BJ (cell line): ENCODE data around the gene TMC1. TPM values are rescaled to one million over a fixed set of nuclear protein-coding genes. Genes with fewer than 3 reads are reported as not detected.
"Not testable (repeated sequence)": the region's sequence is repeated elsewhere in the genome, so short reads cannot be mapped to it uniquely, and the experiment has no call there.

ENCODE experiments used
- CTCF ChIA-PET: fragments of 350-600 bp; formaldehyde crosslinking; extraction: SDS; loops from one replicate; lab custom pipeline; 2021; ENCODE audit warnings: antibody characterized with exemption, inconsistent platforms; lab: Yijun Ruan, JAX
- POLR2A ChIA-PET: fragments of 300-600 bp; sonication (Branson Sonifier 250); formaldehyde crosslinking; extraction: SDS; loops from one replicate; lab custom pipeline; 2021; ENCODE audit warnings: antibody characterized with exemption; lab: Charles Lee
- DNase-seq: peaks from one replicate; pipeline ENCODE4 v3.0.0-alpha.2; 2011; ENCODE audit warnings: low read depth
- H3K27me3 ChIP-seq: 2 replicates; pipeline ENCODE4 v1.6.0; 2011; ENCODE audit warnings: low read length; ENCODE audit not compliant: control insufficient read depth, insufficient read depth
- H3K36me3 ChIP-seq: 2 replicates; pipeline ENCODE4 v1.5.1; 2011; ENCODE audit warnings: low read length; ENCODE audit not compliant: control insufficient read depth, insufficient read depth
- H3K4me3 ChIP-seq: 2 replicates; pipeline ENCODE4 v1.5.1; 2011; ENCODE audit warnings: low read depth, mild to moderate bottlenecking, control low read depth, low read length
- CTCF ChIP-seq: IDR thresholded peaks from 2 replicates; pipeline ENCODE4 v1.5.1; 2011; ENCODE audit warnings: low read depth, mild to moderate bottlenecking, control low read depth, inconsistent platforms, low read length, moderate library complexity; ENCODE audit not compliant: insufficient read depth
- polyA plus RNA-seq: library from polyadenylated mRNA; depleted of rRNA; stranded (reverse); fragments of >200 nt; gene quantifications from 2 replicates; pipeline ENCODE4 v1.2.3, GENCODE V29; 2011

TMC1 gene
- polyA plus RNA-seq, 1 experiment = 1.2 TPM

DNA sequence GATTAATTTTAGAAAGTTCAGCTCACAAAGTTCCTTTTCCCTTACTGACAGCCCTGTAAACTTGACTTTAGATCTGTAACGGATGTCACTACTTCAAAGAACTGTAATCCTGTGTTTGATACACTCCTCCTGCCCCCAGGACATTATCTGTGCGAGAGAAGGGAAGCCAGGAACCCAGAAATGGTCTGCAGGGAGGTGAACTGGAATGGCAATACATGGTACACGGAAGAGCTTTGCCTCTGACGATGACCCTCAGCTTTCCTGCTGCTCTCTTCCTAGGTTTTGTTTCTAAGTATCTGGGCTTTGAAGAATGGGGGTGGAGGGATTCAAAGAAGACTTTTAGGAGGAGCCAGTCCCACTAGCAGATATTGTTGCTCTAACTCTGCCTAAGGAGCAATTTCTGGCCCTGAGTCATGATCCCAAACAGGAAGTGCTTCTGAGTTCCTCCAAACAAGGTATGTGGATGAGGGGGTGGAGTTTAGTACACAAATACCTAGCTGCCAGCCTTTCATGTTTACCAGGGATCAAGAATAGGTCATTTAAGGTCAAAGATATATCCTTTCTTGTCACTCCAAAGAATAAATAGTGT lies 43.4 kb upstream of the TMC1 start:
- no peak for DNase-seq
- POLR2A ChIA-PET = no interaction called here
- TF ChIP-seq CTCF = no peak
- CTCF ChIA-PET = no interaction called here
- no peaks in the 10 kb centered on the region for H3K36me3 ChIP-seq
- H3K27me3 ChIP-seq = no peaks in the 10 kb centered on the region
- no peak overlapping the region for H3K4me3 ChIP-seq

DNA sequence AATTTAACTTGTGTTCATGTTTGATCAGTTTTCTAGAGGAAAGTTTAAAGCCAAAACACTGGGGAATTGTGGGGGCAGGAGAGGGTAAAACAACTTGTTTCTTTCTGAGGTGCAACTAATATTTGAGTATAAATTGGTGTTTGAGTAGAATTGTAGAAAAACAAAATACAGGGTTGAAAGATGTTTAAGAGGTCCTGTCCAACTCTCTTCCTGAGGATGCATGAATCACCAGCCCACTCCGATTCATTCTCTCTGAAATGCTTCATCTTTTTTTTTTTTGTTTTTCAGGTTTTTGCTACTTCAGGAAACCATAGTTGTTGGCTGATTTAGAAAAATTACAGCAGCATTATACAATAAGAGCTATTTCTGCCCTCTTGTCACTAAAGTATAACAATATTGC lies 42.4 kb upstream of the TMC1 start:
- TF ChIP-seq CTCF = no peak
- no peaks in the 10 kb centered on the region for H3K36me3 ChIP-seq
- H3K4me3 ChIP-seq = no peak overlapping the region
- ChIA-PET POLR2A (no interaction called here), CTCF (no interaction called here)
- DNase-seq = no peak
- H3K27me3 ChIP-seq = no peaks in the 10 kb centered on the region

DNA sequence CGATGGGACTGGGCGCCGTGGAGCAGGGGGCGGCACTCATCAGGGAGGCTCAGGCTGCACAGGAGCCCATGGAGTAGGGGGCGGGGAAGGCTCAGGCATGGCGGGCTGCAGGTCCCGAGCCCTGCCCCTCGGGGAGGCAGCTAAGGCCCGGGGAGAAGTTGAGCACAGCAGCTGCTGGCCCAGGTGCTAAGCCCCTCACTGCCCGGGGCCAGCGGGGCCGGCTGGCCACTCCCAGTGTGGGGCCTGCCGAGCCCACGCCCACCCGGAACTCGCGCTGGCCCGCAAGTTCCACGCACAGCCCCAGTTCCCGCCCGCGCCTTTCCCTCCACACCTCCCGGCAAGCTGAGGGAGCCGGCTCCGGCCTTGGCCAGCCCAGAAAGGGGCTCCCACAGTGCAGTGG lies 41.1 kb upstream of the TMC1 start:
- CTCF ChIA-PET, H3K4me3 ChIP-seq, DNase-seq, H3K36me3 ChIP-seq, H3K27me3 ChIP-seq, POLR2A ChIA-PET: not testable (repeated sequence)

DNA sequence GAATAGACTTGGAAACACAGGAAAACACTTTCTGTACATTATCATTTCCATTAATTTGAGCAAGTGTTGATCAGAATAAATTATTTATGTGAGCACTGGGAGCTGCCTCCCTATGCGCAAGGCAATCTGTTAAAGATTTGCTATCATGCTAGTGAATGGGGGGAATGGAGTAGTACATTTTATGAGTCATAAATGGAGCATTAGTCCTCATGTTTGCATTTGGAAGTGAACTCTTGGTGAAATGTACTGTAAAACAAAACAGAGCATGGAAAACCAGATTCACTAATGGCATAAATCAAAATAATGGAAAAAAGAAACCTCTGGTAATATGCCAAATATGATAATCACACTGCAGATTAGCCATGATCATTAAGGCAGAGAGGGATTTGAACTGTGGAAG lies 40.5 kb upstream of the TMC1 start:
- no peak for TF ChIP-seq CTCF
- H3K4me3 ChIP-seq = no peak overlapping the region
- H3K36me3 ChIP-seq = no peaks in the 10 kb centered on the region
- CTCF ChIA-PET = no interaction called here
- H3K27me3 ChIP-seq = no peaks in the 10 kb centered on the region
- DNase-seq = no peak
- POLR2A ChIA-PET = no interaction called here

DNA sequence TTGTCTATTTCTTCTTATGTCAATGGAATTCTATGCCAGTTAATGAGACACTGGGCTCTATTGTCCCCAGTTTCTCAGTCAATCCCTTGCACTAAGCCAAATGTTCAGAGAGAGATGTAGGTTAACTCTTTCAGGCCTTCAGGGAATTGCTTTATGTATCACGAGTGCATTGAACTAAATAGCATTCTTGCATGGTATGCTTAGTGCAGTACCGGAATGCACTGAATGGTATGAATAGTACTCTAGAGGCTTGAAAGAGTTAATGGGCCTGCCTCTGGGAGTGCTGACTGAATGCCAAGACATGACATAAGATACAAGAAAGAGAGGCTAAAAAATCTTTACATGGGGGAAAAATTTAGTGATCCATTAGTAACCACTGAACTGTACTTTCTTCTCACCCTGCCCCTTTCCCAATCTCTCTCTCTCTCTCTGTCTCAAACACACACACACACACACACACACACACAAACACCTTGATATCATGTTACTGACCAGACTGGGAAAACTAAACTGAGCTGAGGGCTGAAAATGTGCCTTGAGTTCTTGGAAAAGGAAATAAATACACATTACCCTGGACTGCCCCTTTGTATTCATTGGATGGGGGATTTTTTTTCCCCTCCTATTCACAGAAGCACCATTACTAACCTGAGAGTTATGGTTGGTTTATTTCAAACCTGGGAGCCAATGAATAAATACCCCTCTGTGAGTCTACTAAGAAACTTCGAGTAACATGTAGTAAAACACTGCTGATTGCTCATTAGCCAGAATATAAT lies 35.4 kb upstream of the TMC1 start:
- no peaks in the 10 kb centered on the region for H3K27me3 ChIP-seq
- no peak overlapping the region for H3K4me3 ChIP-seq
- ChIA-PET CTCF (no interaction called here), POLR2A (no interaction called here)
- no peak for DNase-seq
- TF ChIP-seq CTCF = no peak
- no peaks in the 10 kb centered on the region for H3K36me3 ChIP-seq

GRCh38 chr9:72486594-72486955 lies 34.8 kb upstream of the TMC1 start:
- POLR2A ChIA-PET = no interaction called here
- CTCF ChIA-PET = no interaction called here

DNA sequence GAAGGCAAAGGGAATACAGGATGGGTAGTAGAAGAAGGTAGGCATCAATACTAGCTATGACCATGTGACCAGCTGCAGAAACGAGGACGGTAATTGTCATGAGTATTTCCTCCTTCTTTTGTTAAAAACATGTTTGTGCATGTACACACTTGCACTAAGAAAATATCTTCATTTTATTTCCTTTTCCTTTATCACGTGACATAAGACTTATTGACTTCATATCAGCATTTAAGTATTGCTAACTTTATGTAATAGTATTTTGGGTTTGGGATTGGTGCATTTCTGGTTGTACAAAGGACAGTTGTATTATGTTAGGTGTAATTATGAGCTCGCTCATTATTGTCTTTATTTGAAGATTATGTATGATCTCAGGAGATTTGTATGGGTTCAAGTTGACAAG lies 33.7 kb upstream of the TMC1 start:
- H3K36me3 ChIP-seq, H3K27me3 ChIP-seq, DNase-seq, POLR2A ChIA-PET, CTCF ChIA-PET, H3K4me3 ChIP-seq: not testable (repeated sequence)

More at GRCh38 chr9:72486594-72486955, 34.8 kb upstream of the TMC1 start:
- no peaks in the 10 kb centered on the region for H3K36me3 ChIP-seq
- H3K27me3 ChIP-seq = no peaks in the 10 kb centered on the region
- DNase-seq = no peak
- no peak for TF ChIP-seq CTCF
- no peak overlapping the region for H3K4me3 ChIP-seq
